ENCODE data around the gene CUX1.

- TF ChIP-seq ARNTL (CRISPR knock-in tag; IDR thresholded peaks at IDR 0.05; ENCODE audit: borderline replicate concordance, low read depth): no peak
- no peak for TF ChIP-seq CSDC2 (CRISPR knock-in tag; IDR thresholded peaks at IDR 0.05)
- no peak for TF ChIP-seq ISL1 (CRISPR knock-in tag; IDR thresholded peaks at IDR 0.05)
- no peak for TF ChIP-seq ZFP30 (CRISPR knock-in tag; IDR thresholded peaks at IDR 0.05)
- no peak for TF ChIP-seq ZFP3 (CRISPR knock-in tag; IDR thresholded peaks at IDR 0.05)
- TF ChIP-seq ZC3H10 (CRISPR knock-in tag; IDR thresholded peaks at IDR 0.05): no peak
- TF ChIP-seq ZNF565 (CRISPR knock-in tag; conservative IDR thresholded peaks at IDR 0.05; ENCODE audit: low read depth): no peak
- no peak for TF ChIP-seq ZNF70 (CRISPR knock-in tag; IDR thresholded peaks at IDR 0.05)
- TF ChIP-seq CREB5 (CRISPR knock-in tag; IDR thresholded peaks at IDR 0.05; ENCODE audit: low read depth): no peak
- no peak for TF ChIP-seq POU6F1 (CRISPR knock-in tag; IDR thresholded peaks at IDR 0.05; ENCODE audit: borderline replicate concordance, low read depth)
- no peak for TF ChIP-seq TCF4 (CRISPR knock-in tag; IDR thresholded peaks at IDR 0.05; ENCODE audit: borderline replicate concordance)
- no peak for TF ChIP-seq GLIS3 (CRISPR knock-in tag; IDR thresholded peaks at IDR 0.05)
- no peak for TF ChIP-seq CSRNP3 (CRISPR knock-in tag; IDR thresholded peaks at IDR 0.05)
- no peak for TF ChIP-seq ESRRG (CRISPR knock-in tag; IDR thresholded peaks at IDR 0.05)
Observed at GRCh38 chr7:102079140-102080018, 262.0 kb downstream of the CUX1 start.

Data from SK-N-SH treated with all-trans-retinoic acid at 6 μM for 48 hours (cell line).